GM19395 (cell line): Measurements from ENCODE around the gene GRIK5.
"Not testable (repeated sequence)": the region's sequence is repeated elsewhere in the genome, so short reads cannot be mapped to it uniquely, and the experiment has no call there.

Source experiments
- ATAC-seq: cut with Tn5 transposase; IDR thresholded peaks from one replicate; pipeline ENCODE4 v1.9.1; 2021; ENCODE audit warnings: mild to moderate bottlenecking, moderate library complexity; ENCODE audit not compliant: unreplicated experiment

Gene GRIK5

DNA sequence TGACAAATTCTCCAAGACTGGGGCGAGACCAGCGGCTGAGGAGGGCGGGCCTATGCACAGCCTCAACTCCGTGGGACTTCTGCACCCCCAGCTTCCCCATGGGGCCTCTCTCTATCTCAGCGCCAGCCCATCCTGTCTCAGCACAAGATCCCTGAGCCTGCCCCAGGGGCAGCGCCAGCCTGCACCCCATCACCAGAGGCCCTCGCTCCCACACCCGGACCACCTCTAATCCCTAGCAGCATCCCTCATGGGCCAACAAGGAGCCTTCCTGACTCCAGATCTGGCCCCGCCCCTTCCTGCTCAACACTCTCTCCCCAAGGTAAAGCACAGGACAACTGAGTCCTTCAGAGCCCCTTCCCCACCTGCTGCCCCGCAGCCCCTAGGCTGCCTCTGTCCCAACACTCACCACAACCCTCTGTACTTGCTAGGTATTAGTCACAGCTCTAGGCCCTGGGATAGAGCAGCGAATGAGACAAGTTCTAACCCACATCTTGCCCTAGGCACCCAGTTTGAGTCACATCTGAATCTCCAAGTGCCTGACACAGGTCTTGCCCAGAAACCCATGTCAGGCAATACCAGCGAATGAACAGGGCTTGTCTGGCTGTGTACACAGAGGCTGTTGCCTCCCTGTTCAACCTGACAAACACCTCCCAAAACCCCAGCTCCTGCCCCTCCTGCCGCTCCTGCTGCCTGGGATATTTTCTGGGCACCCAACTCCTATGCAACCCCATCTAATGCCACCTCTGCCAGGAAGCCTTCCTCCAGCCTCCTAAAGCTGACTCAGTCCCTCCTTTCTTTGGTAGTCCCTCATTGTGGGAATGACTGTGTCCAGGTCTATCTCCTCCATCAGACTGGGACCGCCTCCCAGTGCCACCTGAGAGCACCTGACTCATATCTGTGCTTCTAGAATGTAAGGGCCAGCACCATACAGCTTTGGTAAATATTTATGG, 18.6 kb downstream of the GRIK5 start:
- ATAC-seq, result no peak

DNA sequence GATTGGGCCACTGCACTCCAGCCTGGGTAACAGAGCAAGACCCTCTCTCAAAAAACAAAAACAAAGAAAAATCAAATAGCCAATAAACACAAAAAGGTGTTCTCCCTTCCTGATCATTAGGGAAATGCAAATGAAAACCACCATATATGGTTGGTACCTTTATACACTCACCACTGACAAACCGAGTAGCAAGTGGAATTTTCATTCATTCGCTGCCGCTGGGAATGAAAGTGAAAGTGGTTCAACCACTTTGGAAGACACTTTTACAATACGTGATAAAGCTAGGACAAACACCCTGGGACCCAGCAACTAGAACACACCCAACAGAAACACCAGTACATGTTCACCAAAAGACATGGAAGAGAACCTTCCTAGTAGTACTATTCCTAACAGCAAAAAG, 21.0 kb downstream of the GRIK5 start:
- ATAC-seq, result no peak

DNA sequence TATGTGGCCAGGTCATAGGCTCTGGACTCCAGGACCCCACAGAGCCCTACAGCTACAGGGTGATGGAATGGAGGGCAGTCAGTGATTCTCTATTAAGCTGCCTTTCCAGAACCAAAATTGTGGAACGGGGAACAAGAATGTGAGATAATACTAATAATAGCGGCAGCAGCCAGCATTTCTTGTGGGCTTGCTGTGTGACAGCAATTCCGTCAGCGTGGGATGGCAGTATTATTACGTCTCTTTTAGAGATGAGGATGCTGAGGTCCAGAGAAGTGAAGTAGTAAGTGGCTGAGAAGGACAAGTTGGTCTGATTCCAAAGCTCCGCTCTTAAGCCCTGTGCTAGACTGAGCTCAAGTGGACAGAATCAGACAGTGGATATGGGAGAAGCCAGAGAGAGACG, 24.4 kb downstream of the GRIK5 start:
- ATAC-seq, result no peak

DNA sequence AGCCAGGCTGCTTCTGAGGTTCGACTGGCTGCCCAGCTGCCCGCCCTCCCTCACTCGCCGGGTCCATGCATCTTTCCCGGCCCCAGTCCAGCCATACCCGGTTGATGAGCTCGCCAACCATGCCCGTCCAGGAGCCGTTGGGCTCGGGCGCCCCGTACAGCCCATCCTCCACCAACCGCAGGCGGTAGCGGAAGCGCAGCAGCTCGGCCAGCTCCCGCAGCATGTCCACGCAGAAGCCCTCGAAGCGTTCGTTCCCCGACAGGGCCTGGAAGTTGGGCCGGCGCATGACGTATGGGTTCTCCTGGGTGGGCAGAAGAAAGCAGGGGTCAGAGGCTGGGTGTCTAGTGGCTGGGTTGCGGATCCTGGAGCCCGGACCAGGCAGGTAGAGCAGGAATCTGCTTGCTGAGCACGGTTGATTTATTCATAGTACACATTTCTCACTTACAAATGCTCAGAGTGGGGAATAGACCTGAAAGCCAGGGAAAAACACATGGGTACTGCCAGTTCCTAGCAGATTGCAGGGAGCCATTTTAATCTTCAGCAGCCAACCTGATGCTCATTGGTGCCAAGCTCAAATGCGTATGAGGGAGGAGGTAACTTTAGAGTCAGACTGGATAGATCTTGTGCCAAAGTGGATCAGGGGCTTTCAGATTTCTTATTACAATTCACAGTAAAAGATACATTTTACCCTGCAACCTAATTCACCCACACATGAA, 27.4 kb downstream of the GRIK5 start:
- no peak for ATAC-seq

DNA sequence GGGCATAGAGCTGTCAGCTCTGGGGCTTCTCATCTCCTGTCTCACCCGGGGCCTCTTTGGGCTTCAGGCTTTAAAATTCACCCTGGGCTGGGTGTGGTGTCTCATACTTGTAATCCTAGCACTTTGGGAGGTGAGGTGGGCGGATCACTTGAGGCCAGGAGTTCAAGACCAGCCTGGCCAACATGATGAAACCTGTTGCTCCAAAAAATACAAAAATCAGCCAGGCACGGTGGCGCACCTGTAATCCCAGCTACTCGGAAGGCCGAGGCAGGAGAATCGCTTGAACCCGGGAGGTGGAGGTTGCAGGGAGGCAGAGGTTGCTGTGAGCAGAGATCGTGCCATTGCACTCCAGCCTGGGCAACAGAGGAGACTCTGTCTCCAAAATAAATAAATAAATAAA, 29.5 kb downstream of the GRIK5 start:
- ATAC-seq, result not testable (repeated sequence)

DNA sequence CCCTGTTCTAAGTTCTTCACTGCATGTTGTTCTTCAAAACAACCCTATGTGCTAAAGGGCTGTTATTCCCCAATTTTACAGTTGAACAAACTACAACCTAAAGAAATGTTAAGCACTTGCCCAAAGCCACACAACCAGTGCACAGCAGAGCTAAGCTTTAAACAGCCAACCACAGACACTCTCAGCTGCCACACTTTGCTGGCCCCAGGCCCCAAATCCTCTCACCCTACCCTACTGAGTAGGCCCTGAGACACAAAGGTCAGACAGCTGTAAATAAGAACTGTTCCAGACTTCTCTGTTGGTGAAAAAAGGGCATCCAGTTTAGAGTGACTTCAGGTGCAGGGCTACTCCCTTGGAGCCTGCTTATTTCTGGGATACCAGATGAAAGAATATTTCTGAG, 30.0 kb downstream of the GRIK5 start:
- ATAC-seq, result no peak

DNA sequence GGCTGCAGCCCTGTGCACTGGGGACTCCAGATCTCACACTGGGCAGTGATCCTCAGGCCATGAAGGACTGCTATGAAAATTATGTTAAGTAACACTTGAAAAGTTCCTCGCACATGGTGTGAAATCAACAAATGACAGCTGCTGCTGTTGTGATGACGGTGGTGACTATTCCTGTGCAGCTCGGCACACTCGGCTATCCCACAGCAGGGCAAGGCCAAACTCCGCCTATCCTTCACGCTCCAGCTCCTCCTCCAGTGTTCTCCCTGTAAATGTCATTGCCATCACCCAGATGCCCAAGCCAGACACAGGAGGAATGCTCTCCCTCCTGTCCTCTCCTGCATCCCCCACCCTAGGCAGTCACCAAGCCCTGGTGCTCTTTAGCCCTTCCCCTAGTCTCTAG, 31.3 kb downstream of the GRIK5 start:
- ATAC-seq, result no peak

DNA sequence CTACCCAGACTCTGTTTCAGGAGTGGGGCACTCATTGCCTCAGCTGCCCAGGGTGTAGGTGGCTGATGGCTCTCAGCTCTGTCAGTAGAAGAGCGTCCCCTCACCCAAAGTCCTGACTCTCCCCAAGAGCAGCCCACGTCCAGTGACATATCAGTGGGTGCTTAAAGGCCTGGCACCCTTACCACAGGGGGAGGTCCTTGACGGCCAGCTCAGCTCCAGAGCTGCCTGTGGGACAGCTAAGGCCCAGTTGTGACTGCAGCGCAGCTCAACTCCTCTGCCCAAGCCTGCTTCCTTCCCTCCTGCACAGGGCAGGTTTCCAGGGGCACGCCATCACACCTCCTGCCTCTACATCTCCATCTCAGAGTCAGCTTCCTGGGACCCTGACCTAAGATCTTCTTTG, 32.4 kb downstream of the GRIK5 start:
- ATAC-seq, result no peak

DNA sequence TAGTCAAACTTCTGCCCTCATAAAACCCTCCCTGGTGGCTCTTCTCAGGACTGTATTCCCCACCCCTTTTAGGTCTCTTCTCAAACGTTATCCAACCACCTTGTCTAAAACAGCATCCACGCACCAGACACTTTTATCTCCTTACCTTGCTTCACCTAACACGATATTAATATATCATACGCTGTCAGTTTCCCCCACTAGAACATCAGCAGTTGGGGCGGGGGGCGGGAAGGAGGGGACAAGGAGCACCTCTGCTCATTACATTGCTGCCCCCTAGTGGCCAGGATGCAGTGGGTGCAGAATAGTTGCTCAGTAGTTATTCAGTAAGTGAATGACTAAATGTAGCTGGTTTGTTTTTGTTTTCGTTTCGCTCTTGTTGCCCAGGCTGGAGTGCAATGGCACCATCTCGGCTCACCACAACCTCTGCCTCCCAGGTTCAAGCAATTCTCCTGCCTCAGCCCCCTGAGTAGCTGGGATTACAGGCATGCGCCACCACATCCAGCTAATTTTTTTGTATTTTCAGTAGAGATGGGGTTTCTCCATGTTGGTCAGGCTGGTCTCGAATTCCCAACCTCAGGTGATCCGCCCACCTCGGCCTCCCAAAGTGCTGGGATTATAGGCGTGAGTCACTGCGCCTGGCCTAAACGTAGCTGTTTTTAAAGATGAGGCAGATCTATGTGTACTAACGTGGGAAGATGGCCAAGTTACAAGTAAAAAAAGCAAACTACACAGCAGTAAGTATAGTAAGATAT, 35.2 kb downstream of the GRIK5 start:
- not testable (repeated sequence) for ATAC-seq

DNA sequence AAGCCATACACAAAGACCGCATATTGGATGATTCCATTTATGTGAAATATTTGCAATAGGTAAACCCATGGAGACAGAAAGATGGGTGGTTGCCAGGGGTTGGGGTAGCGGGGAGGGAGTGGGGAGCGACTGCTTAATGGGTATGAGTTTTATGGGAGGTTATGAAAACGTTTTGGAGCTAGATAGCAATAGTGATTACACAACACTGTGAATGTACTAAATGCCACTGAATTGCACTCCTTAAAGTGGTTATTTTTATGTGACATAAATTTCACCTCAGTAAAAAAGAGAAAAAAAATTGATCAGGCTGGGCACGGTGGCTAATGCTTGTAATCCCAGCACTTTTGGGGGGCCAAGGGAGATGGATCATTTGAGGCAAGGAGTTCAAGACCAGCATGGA, 36.6 kb downstream of the GRIK5 start:
- ATAC-seq, result no peak

DNA sequence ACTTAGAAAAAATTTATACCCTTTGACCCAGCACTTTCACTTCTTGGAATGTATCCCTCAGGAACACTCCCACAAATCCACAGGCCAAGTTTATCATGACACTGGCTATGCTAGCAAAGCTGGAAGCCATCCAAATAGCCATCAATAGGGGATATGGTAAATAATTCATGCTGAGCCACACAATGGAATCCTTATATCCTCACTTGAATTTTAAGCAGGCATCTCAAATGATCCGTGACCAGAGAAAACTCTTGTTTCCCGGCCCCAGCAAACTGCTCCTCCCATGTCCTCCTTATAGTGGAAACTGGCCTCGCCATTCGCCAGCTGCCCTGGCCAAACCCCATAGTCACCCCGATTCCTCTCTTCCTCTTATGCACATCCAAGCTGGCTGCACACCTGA, 37.6 kb downstream of the GRIK5 start:
- no peak for ATAC-seq

DNA sequence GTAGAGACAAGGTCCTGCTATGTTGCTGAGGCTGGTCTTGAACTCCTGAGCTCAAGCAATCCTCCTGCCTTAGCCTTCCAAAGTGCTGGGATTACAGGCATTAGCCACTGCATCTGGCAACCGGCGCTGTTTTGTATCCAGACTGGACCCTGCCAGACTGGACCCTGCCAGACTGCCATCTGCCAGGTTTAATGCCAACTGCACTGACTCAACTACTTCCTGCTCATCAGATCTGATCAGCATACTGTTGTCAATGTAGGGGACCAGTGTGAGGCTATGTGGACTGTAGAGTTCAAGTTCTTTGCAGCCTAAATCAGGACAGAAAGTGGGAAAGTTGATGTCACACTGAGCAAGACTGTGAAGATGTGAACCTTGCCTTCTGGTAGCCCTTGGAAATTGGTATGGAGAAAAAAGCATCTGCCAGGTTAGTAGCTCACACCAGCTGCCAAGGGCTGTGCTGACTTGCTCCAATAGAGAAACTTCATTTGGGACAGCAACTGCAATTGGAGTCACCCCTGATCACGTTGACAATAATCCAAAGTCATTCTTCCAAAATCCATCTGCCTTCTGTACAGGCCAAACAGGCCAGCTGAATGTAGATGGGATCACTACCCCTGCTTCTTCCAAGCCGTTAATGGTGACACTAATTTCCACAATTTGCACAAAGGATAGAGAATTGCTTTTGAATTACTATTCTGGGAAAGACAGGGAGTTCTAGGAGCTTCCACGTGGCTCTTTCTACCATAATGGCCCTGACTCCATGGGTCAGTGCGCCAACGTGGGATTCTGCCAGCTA, 39.2 kb downstream of the GRIK5 start:
- ATAC-seq, result no peak

DNA sequence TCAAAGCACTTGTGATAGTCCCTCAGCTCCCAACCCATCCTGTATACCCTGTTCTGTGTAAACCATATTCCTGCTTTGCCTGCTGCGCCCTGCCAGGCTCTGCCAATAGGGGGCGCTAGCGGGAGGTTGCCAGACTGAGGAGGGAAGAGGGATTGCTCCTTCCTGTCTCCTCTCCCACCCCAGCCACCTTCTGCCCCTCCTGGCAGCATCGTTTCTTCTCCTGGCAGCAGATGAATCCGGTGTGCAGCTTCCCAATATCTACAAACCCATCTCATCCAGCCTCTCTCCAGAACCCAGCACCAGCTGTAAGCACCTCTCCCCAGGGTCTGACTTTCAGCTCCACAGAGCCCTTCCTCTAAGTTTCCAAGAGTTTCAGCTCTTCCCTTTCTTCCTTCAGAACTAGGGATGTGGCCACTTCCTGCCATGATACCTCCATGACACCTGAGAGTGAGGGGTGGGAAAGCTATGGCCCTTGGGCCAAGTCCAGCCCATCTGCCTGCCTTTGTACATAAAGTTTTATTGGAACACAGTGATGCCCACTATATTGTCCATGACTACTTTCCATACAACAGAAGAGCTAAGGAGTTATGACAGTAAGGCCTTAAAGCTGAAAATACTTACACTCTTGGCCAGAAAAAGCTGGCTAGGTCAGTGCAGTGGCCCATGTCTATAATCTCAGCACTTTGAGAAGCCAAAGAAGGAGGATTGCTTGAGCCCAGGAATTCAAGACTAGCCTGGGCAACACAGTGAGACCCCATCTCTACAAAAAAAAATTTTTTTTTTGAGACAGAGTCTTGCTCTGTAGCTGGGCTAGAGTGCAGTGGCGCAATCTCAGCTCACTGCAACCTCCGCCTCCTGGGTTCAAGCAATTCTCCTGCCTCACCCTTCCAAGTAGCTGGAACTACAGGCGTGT, 41.4 kb downstream of the GRIK5 start:
- no peak for ATAC-seq

DNA sequence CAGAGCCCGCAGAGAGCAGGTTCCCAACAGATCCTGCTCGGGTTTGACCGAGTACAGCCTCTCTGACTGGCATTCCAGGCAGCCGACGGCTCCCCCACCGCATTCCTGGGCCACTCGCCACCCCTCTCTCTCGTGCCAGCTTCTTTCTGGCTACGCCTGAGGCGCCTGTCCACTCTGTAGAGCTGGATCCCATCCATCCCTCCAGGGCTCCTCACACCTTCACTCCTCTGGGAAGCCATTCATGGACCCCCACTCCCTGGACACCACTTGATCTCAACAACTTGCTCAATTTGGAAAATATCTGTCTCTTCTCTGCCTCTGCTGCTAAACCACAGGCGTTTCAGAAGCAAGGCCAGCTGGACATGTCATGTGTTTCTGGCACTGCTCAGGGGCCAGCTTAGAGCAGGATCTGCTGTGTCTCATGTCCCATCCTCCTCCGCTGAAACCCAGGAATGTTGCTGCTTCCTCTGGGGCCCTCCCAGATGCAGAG, 45.3 kb downstream of the GRIK5 start:
- ATAC-seq, result no peak

DNA sequence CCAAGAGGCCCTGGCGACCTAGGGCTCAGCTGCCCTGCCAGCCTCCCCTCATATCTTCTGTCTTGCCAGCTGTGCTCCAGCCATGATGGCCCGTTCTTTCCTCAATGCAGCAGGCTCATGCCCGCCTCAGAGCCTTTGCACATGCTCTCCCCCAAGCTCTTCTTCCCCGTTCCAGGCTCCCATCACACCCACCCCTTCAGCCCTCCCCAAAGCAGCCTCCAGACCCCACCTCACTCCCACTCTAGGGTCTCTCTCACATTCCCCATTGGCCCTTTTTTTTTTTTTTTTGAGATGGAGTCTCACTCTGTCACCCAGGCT, 46.1 kb downstream of the GRIK5 start:
- ATAC-seq, result no peak

DNA sequence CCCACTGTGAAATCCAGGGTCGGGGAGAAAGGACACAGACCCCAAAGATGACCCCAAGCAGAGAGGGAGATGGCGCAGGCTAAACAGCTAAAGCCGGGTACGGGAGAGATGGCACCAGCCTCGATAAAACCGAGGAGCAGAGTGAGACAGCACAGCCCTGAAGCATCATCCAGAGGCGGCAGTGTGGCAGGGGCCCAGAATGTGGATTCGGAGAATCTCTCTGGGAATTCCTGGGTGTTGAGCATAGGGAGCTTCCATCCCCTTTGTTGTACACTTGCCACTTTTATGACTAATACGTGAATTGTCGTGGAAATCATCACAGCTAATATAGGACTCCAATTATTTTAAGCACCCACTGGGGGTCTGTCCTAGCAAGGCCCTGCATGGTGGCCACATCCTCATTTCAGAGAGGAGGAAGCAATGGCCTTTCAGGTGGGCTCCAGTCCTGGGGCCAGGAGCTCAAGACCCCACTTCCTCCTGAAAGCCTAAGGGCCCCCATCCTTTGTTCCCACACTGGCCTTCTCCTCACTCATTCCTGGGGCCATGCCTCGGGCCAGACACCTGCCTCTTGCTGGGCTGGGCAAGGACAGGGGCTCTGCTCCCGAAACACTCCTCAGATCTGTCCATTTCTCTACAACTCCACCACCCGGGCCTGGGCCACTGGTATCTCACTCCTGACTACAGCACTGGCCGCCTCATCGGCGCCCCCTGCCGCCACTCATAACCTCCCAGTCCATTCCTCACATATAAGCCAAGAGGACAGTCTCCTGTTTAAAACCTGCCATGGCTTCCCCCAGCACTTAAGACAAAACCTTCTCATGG, 46.7 kb downstream of the GRIK5 start:
- ATAC-seq, result no peak

DNA sequence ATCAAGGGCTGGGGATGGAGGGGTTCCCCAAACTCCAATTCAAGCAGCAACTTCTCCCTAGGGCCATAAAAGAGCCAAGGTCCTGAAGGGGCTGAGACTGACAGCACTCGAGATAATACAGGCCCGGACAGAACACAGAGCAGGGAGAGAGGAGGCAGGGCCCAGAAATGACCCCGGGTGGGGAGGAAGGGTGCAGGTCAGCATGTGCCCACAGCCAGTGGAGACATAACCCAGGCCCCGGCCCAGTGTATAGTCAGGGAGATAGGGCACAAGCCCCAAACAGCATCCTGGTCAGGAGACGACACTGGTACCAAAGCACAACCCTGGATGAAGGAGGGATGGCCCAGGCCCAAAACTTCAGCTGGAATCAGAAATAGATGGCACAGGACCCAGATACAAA, 47.4 kb downstream of the GRIK5 start:
- no peak for ATAC-seq

DNA sequence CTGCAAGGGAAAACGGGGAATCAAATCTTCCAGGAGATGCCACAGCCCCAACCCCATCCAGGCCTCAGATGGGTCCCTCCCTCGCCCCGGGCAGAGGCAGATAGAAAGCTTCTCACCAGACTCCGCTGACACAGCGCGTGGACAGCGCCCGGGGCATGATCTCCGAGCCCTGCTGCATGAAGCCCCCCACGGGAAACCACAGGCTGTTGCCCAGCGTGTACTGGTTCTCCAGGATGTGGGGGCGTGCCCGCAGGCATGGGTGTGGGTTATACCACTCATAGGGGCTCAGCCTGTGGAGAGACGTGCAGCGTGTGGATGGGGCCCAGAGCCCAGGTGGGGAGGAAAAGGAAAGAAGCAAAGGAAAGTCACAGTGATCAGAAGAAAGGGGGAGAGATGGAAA, 48.8 kb downstream of the GRIK5 start:
- ATAC-seq, result no peak
